ENCODE data around the gene ZNF608. TPM values are rescaled to one million over a fixed set of nuclear protein-coding genes. Genes with fewer than 3 reads are reported as not detected.

The ZNF608 gene
- total RNA-seq, 1 donor from 2014 or later: 63.0 TPM

- no peaks in the 10 kb centered on the region for H3K9me3 Mint-ChIP-seq
- peaks cover 24% of the 10 kb centered on the region for H3K36me3 Mint-ChIP-seq
- no peak overlapping the region for H3K4me3 Mint-ChIP-seq
- peaks cover 53% of the 10 kb centered on the region for H3K4me1 Mint-ChIP-seq (ENCODE audit: unreplicated experiment)
- no peak for DNase-seq (ENCODE audit: extremely low spot score, unreplicated experiment)
- peak; percentile 59 for TF ChIP-seq CTCF (conservative IDR thresholded peaks at IDR 0.05)
- peaks cover 5% of the 10 kb centered on the region for H3K27me3 Mint-ChIP-seq
- H3K27ac Mint-ChIP-seq: no peak overlapping the region
These were observed 21.4 kb downstream of the ZNF608 start for GRCh38 chr5:124725040-124725434.

- no peak overlapping the region for H3K27ac Mint-ChIP-seq
- H3K4me1 Mint-ChIP-seq (ENCODE audit: unreplicated experiment): peaks cover 48% of the 10 kb centered on the region
- TF ChIP-seq CTCF (conservative IDR thresholded peaks at IDR 0.05): no peak
- peaks cover 24% of the 10 kb centered on the region for H3K36me3 Mint-ChIP-seq
- DNase-seq (ENCODE audit: extremely low spot score, unreplicated experiment): no peak
- H3K4me3 Mint-ChIP-seq: no peak overlapping the region
- peaks cover 5% of the 10 kb centered on the region for H3K27me3 Mint-ChIP-seq
- H3K9me3 Mint-ChIP-seq: no peaks in the 10 kb centered on the region
These were observed 21.9 kb downstream of the ZNF608 start for GRCh38 chr5:124724357-124725039.

- H3K27ac Mint-ChIP-seq: no peak overlapping the region
These were observed 25.2 kb downstream of the ZNF608 start for GRCh38 chr5:124721229-124721735.

GRCh38 chr5:124720593-124720992, 25.8 kb downstream of the ZNF608 start:
- no peak for DNase-seq (ENCODE audit: extremely low spot score, unreplicated experiment)

More at GRCh38 chr5:124721229-124721735, 25.2 kb downstream of the ZNF608 start:
- Mint-ChIP-seq H3K4me1 (ENCODE audit: unreplicated experiment) (peaks cover 46% of the 10 kb centered on the region), H3K4me3 (no peak overlapping the region), H3K36me3 (peaks cover 19% of the 10 kb centered on the region), H3K27me3 (peaks cover 5% of the 10 kb centered on the region), H3K9me3 (no peaks in the 10 kb centered on the region)
- TF ChIP-seq CTCF (conservative IDR thresholded peaks at IDR 0.05): no peak
- no peak for DNase-seq (ENCODE audit: extremely low spot score, unreplicated experiment)

GRCh38 chr5:124719113-124719967, 27.1 kb downstream of the ZNF608 start:
- TF ChIP-seq CTCF (conservative IDR thresholded peaks at IDR 0.05): no peak
- Mint-ChIP-seq H3K36me3 (peaks cover 9% of the 10 kb centered on the region), H3K4me1 (ENCODE audit: unreplicated experiment) (peaks cover 36% of the 10 kb centered on the region), H3K27me3 (no peaks in the 10 kb centered on the region), H3K9me3 (no peaks in the 10 kb centered on the region), H3K4me3 (no peak overlapping the region), H3K27ac (no peak overlapping the region)
- no peak for DNase-seq (ENCODE audit: extremely low spot score, unreplicated experiment)

More at GRCh38 chr5:124720593-124720992, 25.8 kb downstream of the ZNF608 start:
- Mint-ChIP-seq H3K27me3 (peaks cover 5% of the 10 kb centered on the region), H3K36me3 (peaks cover 15% of the 10 kb centered on the region), H3K4me1 (ENCODE audit: unreplicated experiment) (peaks cover 40% of the 10 kb centered on the region), H3K27ac (no peak overlapping the region), H3K9me3 (no peaks in the 10 kb centered on the region), H3K4me3 (peak overlapping the region; percentile 44)
- no peak for TF ChIP-seq CTCF (conservative IDR thresholded peaks at IDR 0.05)
